WTC11 (cell line): Measurements from ENCODE around the gene MLST8.

Experiments used
- CREB1 ChIP-seq: sonication (generic); formaldehyde crosslinking; IDR thresholded peaks from 2 replicates; pipeline ENCODE4 v1.8.0; 2023; ENCODE audit warnings: mild to moderate bottlenecking, missing genetic modification reagents
- CTCF ChIP-seq: fragments of 200-600 bp; IDR thresholded peaks from 2 replicates; pipeline ENCODE4 v1.8.0; 2022; ENCODE audit warnings: antibody characterized with exemption
- ELF4 ChIP-seq: sonication (generic); formaldehyde crosslinking; IDR thresholded peaks from 2 replicates; pipeline ENCODE4 v1.8.1; 2022; ENCODE audit warnings: low read depth, mild to moderate bottlenecking, moderate library complexity, missing genetic modification reagents
- ESRRA ChIP-seq: sonication (generic); formaldehyde crosslinking; IDR thresholded peaks from 2 replicates; pipeline ENCODE4 v1.8.1; 2022; ENCODE audit warnings: mild to moderate bottlenecking, missing genetic modification reagents, borderline replicate concordance
- GRHL2 ChIP-seq: fragments of 250-450 bp; sonication (Bioruptor Pico); IDR thresholded peaks from 2 replicates; pipeline ENCODE4 v1.8.0; 2022; ENCODE audit warnings: mild to moderate bottlenecking, moderate library complexity; ENCODE audit not compliant: insufficient replicate concordance, severe bottlenecking
- NFE2L1 ChIP-seq: sonication (generic); formaldehyde crosslinking; IDR thresholded peaks from 2 replicates; pipeline ENCODE4 v1.8.1; 2023; ENCODE audit warnings: missing genetic modification reagents
- NFYB ChIP-seq: sonication (generic); formaldehyde crosslinking; conservative IDR thresholded peaks from 2 replicates; pipeline ENCODE4 v1.8.0; 2022; ENCODE audit warnings: low read depth, missing genetic modification reagents
- PREB ChIP-seq: sonication (generic); formaldehyde crosslinking; IDR thresholded peaks from 2 replicates; pipeline ENCODE4 v1.8.1; 2022; ENCODE audit warnings: mild to moderate bottlenecking, missing genetic modification reagents, moderate library complexity, borderline replicate concordance
- TEAD1 ChIP-seq: sonication (generic); formaldehyde crosslinking; IDR thresholded peaks from 2 replicates; pipeline ENCODE4 v1.8.0; 2022; ENCODE audit warnings: mild to moderate bottlenecking, missing genetic modification reagents
- ZBTB43 ChIP-seq: sonication (generic); formaldehyde crosslinking; IDR thresholded peaks from 2 replicates; pipeline ENCODE4 v1.8.1; 2023; ENCODE audit warnings: mild to moderate bottlenecking, missing genetic modification reagents
- ZNF138 ChIP-seq: sonication (generic); formaldehyde crosslinking; conservative IDR thresholded peaks from 2 replicates; pipeline ENCODE4 v1.8.1; 2022; ENCODE audit warnings: mild to moderate bottlenecking, moderate library complexity, missing genetic modification reagents
- TF ChIP-seq, protein P1 (sequence below): fragments of 250-450 bp; sonication (Bioruptor Pico); IDR thresholded peaks from 2 replicates; pipeline ENCODE4 v2.1.2; 2022; ENCODE audit warnings: mild to moderate bottlenecking, moderate library complexity

DNA sequence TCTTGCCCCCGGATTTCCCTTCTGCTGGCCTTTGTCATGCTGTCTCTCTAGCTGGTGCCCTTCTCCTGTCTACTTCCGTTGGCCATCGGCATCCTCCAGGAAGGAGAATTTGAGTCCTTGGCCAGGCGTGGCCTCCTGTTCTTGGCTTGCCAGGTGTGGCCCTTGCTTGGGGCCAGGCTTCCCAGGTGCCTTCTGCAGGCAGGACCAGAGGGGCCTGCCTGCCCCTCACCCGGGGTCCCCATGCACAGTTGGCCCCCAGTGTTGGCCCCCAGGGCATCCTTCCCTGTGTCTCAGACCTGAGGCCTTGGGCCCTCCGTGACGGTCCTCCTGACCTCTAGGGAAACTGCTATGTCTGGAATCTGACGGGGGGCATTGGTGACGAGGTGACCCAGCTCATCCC lies 2.6 kb downstream of the MLST8 start:
- TF ChIP-seq CTCF (no peak), PREB (CRISPR knock-in tag) (no peak), TEAD1 (CRISPR knock-in tag) (no peak), ZNF138 (CRISPR knock-in tag) (no peak), NFE2L1 (CRISPR knock-in tag) (no peak), CREB1 (CRISPR knock-in tag) (no peak), NFYB (CRISPR knock-in tag) (no peak), ZBTB43 (CRISPR knock-in tag) (no peak), ELF4 (CRISPR knock-in tag) (no peak), ESRRA (CRISPR knock-in tag) (no peak), GRHL2 (CRISPR knock-in tag) (no peak)
- TF ChIP-seq, protein P1, sequence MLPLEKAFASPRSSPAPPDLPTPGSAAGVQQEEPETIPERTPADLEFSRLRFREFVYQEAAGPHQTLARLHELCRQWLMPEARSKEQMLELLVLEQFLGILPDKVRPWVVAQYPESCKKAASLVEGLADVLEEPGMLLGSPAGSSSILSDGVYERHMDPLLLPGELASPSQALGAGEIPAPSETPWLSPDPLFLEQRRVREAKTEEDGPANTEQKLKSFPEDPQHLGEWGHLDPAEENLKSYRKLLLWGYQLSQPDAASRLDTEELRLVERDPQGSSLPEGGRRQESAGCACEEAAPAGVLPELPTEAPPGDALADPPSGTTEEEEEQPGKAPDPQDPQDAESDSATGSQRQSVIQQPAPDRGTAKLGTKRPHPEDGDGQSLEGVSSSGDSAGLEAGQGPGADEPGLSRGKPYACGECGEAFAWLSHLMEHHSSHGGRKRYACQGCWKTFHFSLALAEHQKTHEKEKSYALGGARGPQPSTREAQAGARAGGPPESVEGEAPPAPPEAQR (CRISPR knock-in tag), result no peak
